HG03520 (cell line): ENCODE results near the gene BSPH1.
"Not testable (repeated sequence)": the region's sequence is repeated elsewhere in the genome, so short reads cannot be mapped to it uniquely, and the experiment has no call there.

Source experiments
- ATAC-seq: cut with Tn5 transposase; IDR thresholded peaks from one replicate; pipeline ENCODE4 v1.9.1; 2021; ENCODE audit warnings: mild to moderate bottlenecking, moderate library complexity; ENCODE audit not compliant: unreplicated experiment

Gene BSPH1

GRCh38 chr19:47992070-47992469 is at the start of gene BSPH1:
TSS of gene BSPH1 (minus strand) at chr19:47992170. CDS start at chr19:47992081, 89 bp downstream.
- no peak for ATAC-seq

DNA sequence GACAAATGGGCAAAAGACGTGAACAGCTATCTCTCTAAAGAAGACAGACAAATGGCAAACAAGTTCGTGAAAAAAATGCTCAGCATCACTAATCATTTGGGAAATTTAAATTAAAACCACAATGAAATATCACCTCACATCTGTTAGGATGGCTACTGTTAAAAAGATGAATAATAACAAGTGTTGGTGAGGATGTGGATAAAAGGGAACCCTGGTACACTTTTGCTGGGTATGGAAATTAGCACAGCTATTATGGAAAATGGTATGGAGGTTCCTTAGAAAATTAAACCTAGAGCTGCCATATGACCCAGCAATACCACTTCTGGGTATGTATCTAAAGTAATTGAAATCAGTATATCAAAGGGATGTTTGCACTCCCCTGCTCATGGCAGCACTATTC is 44.8 kb upstream of the BSPH1 start:
- ATAC-seq = no peak

DNA sequence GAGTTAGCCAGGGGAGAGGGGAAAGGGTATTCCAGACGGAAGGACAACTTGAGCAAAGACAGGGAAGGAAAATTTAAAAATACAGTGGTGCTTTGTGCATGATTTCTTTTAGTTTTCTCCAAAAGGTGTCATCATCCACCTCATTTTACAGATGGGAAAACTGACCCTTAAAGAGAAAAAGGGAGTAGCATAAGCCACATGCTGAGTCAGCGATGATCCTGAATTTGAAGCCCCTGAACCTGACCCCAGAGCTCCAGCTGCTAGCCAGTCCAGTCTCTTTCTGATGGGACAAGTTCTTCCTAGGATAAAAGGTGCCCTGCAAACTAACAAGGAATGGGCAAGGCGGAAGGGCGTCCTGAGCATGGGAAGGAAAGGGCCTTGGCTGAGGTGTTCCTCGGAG is 41.6 kb upstream of the BSPH1 start:
- ATAC-seq = no peak

GRCh38 chr19:48030073-48030472 is 38.1 kb upstream of the BSPH1 start:
- ATAC-seq = no peak

DNA sequence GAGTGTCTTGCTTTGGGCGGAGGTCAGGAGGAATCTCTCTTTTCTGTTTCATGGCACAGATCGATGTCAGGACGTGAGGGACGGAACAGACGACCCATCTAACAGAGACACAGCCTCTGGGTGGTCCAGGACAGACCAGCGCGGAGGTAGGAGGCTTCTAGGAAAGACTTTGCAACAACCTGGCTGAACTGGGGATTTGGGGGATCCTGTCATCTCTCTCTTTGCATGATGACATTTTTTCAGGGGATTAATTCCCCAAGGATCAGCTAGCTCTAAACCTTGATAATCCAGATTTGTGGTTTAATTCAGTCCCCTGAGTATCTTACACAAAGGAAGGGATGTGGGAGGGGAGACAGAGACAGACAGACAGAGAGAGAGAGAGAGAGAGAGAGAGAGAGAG is 37.5 kb upstream of the BSPH1 start:
- ATAC-seq = no peak

DNA sequence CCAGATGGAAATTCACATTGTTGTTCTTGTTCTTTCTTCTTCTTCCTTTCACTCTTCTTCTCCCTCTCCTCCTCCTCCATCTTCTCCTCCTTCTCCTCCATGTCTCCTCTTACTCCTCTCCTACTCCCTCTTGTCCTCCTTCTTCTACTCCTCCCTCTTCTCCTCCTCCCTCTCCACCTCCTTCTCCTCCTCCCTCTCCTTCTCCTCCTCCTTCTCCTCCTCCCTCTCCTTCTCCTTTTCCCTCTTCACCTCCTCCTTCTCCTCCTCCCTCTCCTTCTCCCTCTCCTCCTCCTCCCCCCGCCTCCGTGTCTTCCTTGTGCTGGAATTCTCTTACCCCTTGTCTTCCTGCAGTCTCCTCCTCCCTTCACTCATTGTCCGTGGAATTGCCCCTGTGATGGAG is 33.5 kb upstream of the BSPH1 start:
- ATAC-seq = no peak

DNA sequence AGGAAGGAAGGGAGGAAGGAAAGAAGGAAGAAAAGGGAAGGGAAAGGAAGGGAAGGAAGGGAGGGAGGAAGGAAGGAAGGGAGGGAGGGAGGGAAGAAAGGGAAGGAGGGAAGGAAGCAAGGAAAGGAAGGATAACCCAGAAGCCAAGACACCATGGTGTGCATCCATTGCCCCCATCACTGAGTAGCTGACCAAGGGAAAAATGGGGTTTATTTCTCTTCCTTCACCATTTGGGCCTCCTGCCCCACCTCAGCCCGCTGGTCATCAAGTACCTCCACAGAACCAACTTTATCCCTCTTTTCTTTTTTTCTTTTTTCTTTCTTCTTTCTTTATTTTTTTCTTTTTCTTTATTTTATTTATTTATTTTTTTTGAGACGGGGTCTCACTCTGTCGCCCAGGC is 31.5 kb upstream of the BSPH1 start:
- no peak for ATAC-seq

GRCh38 chr19:48023011-48023410 is 31.0 kb upstream of the BSPH1 start:
- ATAC-seq = no peak

DNA sequence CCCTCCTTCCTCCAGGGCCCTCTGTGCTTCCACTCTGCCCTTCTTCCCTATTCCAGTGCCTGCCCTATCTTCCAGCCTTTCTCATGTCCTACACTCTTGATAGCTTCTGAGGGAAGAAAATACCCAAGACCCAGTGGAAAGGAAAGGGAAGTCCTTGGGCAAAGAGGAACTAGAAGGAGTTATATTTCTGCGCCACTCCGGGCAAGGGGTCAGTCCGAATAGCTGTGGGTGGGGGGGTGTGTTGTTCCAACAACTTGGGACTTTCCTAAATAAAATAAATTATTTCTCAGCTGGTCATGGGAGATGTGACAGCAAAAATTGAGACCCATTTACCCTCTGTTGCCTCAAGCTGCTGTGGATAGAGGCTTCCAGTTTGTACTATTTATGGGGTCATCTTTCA is 28.7 kb upstream of the BSPH1 start:
- no peak for ATAC-seq

DNA sequence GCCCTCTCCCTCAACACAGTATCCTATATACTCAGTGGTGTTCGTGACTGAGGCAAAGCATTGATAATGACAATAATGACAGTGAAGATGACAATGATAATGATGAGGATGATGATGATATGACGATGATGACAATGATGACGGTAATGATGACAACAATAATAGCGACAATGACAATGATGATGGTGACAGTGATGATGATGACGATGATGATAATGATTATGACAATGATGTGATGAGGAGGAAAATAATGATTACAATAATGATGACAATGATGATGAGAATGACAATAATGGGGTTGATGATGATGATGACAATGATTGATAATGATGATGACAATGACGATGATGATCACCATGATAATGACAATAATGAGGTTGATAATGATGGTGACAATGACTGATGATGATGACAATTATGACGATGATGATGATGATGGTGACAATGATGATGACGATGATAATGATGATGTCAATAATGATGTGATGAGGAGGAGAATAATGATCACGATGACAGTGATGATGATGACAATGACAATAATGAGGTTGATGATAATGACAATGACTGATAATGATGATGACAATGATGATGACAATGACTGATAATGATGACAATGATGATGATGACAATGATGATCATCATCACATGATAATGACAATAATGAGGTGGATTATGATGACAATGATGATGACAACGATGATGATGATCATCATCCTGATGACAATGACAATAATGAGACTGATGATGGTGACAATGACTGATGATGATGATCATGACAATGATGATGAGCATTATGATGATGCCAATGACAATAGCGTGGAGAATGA is 19.2 kb upstream of the BSPH1 start:
- ATAC-seq = no peak

DNA sequence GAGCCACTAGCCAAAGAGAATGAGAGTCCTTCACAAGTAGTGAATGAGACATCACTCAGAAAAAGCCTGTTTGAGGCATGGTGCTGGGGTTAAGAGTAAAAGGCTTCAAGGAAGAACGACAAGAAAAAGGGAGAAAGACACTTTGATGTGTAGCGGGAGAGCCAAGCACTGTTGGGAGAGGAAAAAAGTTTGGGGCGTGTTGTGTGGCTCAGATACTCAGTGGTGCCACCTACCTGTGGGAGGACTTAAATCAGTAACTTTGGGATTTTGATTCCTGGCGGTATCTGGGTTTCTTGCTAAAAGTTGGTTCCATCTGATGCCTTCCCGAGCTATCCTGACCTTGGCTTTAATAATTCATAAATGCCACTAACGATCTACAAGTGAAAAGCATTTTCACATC is 14.8 kb upstream of the BSPH1 start:
- ATAC-seq = no peak

DNA sequence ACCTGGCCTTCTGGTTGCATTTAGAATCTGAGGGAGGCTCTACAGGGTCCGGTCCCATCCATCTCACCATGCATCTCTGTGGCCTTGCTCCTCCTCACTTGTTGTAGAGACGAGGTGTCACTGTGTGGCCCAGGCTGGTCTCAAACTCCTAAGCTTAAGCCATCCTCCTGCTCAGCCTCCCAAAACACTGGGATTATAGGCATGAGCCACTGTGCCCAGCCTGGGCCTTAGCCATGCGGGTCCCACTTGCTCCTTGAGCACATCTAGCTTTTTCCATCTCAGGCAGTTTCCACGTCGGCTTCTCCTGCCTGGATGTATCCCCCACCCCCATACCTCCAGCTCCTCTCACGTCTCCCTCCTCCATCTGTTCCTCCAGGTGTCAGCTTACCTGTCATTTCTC is 12.3 kb upstream of the BSPH1 start:
- ATAC-seq = no peak

DNA sequence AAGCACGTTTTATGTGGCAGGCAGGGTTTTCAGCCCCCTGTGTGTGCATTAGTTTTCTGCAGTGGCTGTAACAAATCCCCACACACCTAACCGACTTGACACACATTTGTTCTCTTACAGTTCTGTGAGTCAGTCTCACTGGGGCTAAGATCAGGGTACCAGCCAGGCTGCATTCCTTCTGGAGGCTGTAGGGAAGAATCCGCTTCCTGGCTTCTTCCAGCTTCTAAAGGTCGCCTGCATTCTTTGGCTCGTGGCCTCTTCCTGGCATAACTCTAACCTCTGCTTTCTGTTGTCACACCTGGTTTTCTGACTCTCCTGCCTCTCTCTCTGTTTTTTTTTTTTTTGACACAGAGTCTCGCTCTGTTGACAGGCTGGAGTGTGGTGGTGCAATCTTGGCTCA is 8.9 kb upstream of the BSPH1 start:
- ATAC-seq = no peak

DNA sequence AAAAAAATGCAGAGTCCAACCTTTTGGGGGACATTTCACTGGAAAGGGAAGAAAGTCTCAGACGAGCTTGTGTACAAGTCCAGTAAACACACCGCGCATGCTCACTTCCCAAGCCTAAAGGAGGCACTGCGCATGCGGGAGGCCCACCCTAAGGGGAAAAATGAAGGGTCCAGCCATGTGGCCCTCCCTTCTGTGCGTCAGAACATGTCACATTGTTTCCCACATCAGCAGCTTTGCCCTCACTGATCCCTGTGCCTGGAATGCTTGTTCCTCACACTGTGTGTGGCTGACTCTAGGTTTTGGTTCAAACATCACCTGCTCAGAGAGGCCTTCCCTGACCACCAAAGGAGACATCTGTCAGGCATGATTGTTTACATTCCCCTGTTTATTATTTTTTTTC is 6.8 kb upstream of the BSPH1 start:
- ATAC-seq = no peak

- ATAC-seq = no peak
Measured at GRCh38 chr19:47996230-47996727, 4.3 kb upstream of the BSPH1 start.

- no peak for ATAC-seq
Measured at GRCh38 chr19:47994209-47994802, 2.3 kb upstream of the BSPH1 start, which contains the start of gene ELSPBP1. TSS of gene ELSPBP1 (plus strand) at chr19:47994632. CDS start at chr19:48008668, 14,036 bp downstream.

GRCh38 chr19:47991191-47991808 is 670 bp downstream of the BSPH1 start:
- no peak for ATAC-seq

- no peak for ATAC-seq
Measured at GRCh38 chr19:47973529-47973928, 18.4 kb downstream of the BSPH1 start.

DNA sequence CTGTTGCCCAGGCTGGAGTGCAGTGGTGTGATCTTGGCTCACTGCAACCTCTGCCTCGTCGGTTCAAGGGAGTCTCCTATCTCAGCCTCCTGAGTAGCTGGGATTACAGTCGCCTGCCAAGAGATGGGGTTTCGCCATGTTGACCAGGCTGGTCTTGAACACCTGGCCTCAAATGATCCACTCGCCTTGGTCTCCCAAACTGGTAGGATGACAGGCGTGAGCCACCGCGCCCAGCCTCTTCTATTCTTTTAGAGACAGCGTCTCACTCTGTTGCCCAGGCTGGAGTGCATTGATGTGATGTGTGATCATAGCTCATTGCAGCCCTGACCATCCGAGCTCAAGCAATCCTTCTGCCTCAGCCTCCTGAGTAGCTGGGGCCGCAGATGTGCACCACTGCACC is 36.0 kb downstream of the BSPH1 start:
- not testable (repeated sequence) for ATAC-seq

DNA sequence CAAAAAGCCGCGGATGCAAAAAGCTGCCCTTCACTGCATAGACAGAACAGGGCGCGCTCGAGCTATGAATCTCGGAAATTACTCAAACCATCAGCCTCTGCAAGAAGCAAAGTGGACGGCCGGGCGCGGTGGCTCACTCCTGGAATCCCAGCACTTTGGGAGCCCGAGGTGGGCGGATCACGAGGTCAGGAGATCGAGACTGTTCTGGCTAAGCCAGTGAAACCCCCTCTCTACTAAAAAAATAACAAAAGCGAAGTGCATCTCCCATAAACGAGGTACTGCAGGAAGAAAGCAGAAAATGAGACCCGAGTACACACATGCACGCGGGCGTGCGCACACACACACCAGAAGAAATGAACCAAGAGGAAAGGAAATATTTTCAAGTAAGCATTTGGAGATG is 39.8 kb downstream of the BSPH1 start:
- not testable (repeated sequence) for ATAC-seq

DNA sequence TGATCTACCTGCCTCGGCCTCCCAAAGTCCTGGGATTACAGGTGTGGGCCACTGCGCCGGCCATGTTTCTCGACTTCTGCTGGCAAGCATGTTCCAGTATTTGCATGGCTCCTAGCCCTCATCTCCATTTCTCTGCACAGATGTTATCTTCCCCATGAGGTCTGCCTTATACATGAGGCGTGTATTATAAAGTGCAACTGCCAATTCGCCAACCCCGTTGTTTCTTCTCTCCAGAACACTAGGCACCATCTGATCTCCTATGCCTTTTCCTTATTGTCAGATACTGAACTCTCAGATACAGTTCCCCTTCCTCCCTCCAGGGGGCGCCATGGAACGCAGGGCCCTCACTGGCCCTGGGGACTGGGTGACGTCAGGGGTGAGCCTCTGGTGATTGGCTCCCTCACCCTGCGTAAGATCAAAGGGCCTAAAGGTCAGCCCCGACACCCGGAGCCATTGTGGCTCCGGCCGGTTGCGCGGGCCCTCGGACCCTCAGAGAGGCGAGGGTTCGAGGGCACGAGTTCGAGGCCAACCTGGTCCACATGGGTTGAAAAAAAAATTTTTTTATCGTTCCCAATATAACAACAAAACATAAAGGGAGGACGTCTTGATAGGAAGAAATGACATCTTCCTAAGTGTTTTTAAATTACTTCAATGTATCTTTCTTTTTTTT is 42.0 kb downstream of the BSPH1 start:
- ATAC-seq = not testable (repeated sequence)
